H9 (cell line): ENCODE measurements around the gene UGT1A6. TPM values are rescaled to one million over a fixed set of nuclear protein-coding genes. Genes with fewer than 3 reads are reported as not detected.

Source experiments
- DNase-seq: peaks from one replicate; pipeline ENCODE4 v3.0.0-alpha.2; 2017
- H2AFZ ChIP-seq: one replicate; pipeline ENCODE4 v1.6.1; 2013; ENCODE audit warnings: mild to moderate bottlenecking, low read length, control low read depth, moderate library complexity
- H2AK5ac ChIP-seq: 2 replicates; pipeline ENCODE4 v1.6.1; 2013; ENCODE audit warnings: low read length, control low read depth, mixed read lengths; ENCODE audit not compliant: insufficient read length
- H2BK120ac ChIP-seq: one replicate; pipeline ENCODE4 v1.6.1; 2013; ENCODE audit warnings: low read depth, mild to moderate bottlenecking, low read length, control low read depth, inconsistent platforms; ENCODE audit not compliant: poor library complexity, severe bottlenecking
- H2BK12ac ChIP-seq: 2 replicates; pipeline ENCODE4 v1.6.1; 2013; ENCODE audit warnings: low read length, control low read depth, mixed read lengths, low read depth; ENCODE audit not compliant: insufficient read length
- H2BK15ac ChIP-seq: 2 replicates; pipeline ENCODE4 v1.6.1; 2013; ENCODE audit warnings: low read depth, low read length, control low read depth
- H2BK20ac ChIP-seq: one replicate; pipeline ENCODE4 v1.6.1; 2013; ENCODE audit warnings: low read depth, mild to moderate bottlenecking, low read length, control low read depth, inconsistent platforms; ENCODE audit not compliant: poor library complexity, severe bottlenecking
- H2BK5ac ChIP-seq: 2 replicates; pipeline ENCODE4 v1.6.1; 2013; ENCODE audit warnings: low read length, control low read depth, mixed read lengths; ENCODE audit not compliant: insufficient read length
- H3K14ac ChIP-seq: 2 replicates; pipeline ENCODE4 v1.6.1; 2013; ENCODE audit warnings: low read length, control low read depth; ENCODE audit not compliant: insufficient read depth
- H3K18ac ChIP-seq: 2 replicates; pipeline ENCODE4 v1.6.1; 2013; ENCODE audit warnings: low read depth, mild to moderate bottlenecking, mixed read lengths, low read length, control low read depth; ENCODE audit not compliant: insufficient read length
- H3K23ac ChIP-seq: 2 replicates; pipeline ENCODE4 v1.6.1; 2013; ENCODE audit warnings: low read length, control low read depth, mixed read lengths, low read depth; ENCODE audit not compliant: insufficient read length
- H3K23me2 ChIP-seq: 2 replicates; pipeline ENCODE4 v1.6.1; 2013; ENCODE audit warnings: low read depth, mild to moderate bottlenecking, mixed read lengths, low read length, control low read depth; ENCODE audit not compliant: insufficient read length, poor library complexity, severe bottlenecking
- H3K27ac ChIP-seq: 2 replicates; pipeline ENCODE4 v1.5.1; 2013; ENCODE audit warnings: low read length, control low read depth, mixed read lengths, low read depth; ENCODE audit not compliant: insufficient read length
- H3K27me3 ChIP-seq: 2 replicates; pipeline ENCODE4 v1.6.1; 2013; ENCODE audit warnings: low read length, control low read depth, inconsistent platforms; ENCODE audit not compliant: insufficient read depth
- H3K4ac ChIP-seq: 2 replicates; pipeline ENCODE4 v1.6.1; 2013; ENCODE audit warnings: low read depth, mild to moderate bottlenecking, control low read depth, inconsistent platforms, low read length, moderate library complexity
- H3K4me1 ChIP-seq: 2 replicates; pipeline ENCODE4 v1.6.1; 2013; ENCODE audit warnings: low read length, control low read depth, inconsistent platforms; ENCODE audit not compliant: insufficient read depth
- H3K4me2 ChIP-seq: 2 replicates; pipeline ENCODE4 v1.6.1; 2013; ENCODE audit warnings: low read length, control low read depth, mixed read lengths; ENCODE audit not compliant: insufficient read length, insufficient read depth
- H3K56ac ChIP-seq: 2 replicates; pipeline ENCODE4 v1.6.1; 2013; ENCODE audit warnings: low read depth, mild to moderate bottlenecking, mixed read lengths, low read length, control low read depth; ENCODE audit not compliant: insufficient read length
- H3K79me1 ChIP-seq: 2 replicates; pipeline ENCODE4 v1.6.1; 2013; ENCODE audit warnings: low read depth, mild to moderate bottlenecking, moderate library complexity, low read length, control low read depth, inconsistent platforms; ENCODE audit not compliant: insufficient read depth, poor library complexity, severe bottlenecking
- H3K79me2 ChIP-seq: 2 replicates; pipeline ENCODE4 v1.6.1; 2013; ENCODE audit warnings: low read length, control low read depth, inconsistent platforms; ENCODE audit not compliant: insufficient read depth
- H3K9ac ChIP-seq: 2 replicates; pipeline ENCODE4 v1.6.1; 2013; ENCODE audit warnings: low read length, control low read depth, mixed read lengths; ENCODE audit not compliant: insufficient read length; ENCODE audit errors: extremely low read depth
- H3K9me3 ChIP-seq: one replicate; pipeline ENCODE4 v1.6.1; 2013; ENCODE audit warnings: low read depth, low read length, inconsistent platforms; ENCODE audit not compliant: control insufficient read depth
- H3T11ph ChIP-seq: one replicate; pipeline ENCODE4 v1.6.1; 2013; ENCODE audit warnings: mild to moderate bottlenecking, low read length, control low read depth, inconsistent platforms
- H4K20me1 ChIP-seq: one replicate; pipeline ENCODE4 v1.6.1; 2013; ENCODE audit not compliant: control insufficient read depth, insufficient read length, insufficient read depth
- H4K5ac ChIP-seq: 2 replicates; pipeline ENCODE4 v1.6.1; 2013; ENCODE audit warnings: low read depth, mild to moderate bottlenecking, mixed read lengths, low read length, control low read depth; ENCODE audit not compliant: insufficient read length
- H4K8ac ChIP-seq: replicated peaks from 2 replicates; pipeline ENCODE4 v1.6.1; 2013; ENCODE audit warnings: low read length, control low read depth, mixed read lengths, low read depth; ENCODE audit not compliant: insufficient read length
- H4K91ac ChIP-seq: 2 replicates; pipeline ENCODE4 v1.6.1; 2013; ENCODE audit warnings: low read depth, mild to moderate bottlenecking, moderate library complexity, mixed read lengths, low read length, control low read depth; ENCODE audit not compliant: insufficient read length
- H3K27ac Mint-ChIP-seq, 3 experiments: 2 replicates in 2 of 3; 3 replicates in 1 of 3; pipeline ENCODE4 v1.8.0; 2020 to 2021; ENCODE audit warnings: mixed read lengths in 3 of 3, mild to moderate bottlenecking in 1 of 3, moderate library complexity in 1 of 3
- H3K27me3 Mint-ChIP-seq: 2 replicates; pipeline ENCODE4 v1.8.0; 2021; ENCODE audit warnings: low read depth, mild to moderate bottlenecking, moderate library complexity, mixed read lengths
- H3K36me3 Mint-ChIP-seq, 3 experiments: 2 replicates in 2 of 3; 3 replicates in 1 of 3; pipeline ENCODE4 v1.8.0; 2020 to 2021; ENCODE audit warnings: low read depth in 3 of 3, mixed read lengths in 3 of 3; ENCODE audit not compliant: insufficient read depth in 1 of 3
- H3K4me1 Mint-ChIP-seq, 2 experiments: 2 replicates each; pipeline ENCODE4 v1.8.0; 2020; ENCODE audit warnings: mixed read lengths in 2 of 2
- H3K4me3 Mint-ChIP-seq, 2 experiments: 2 replicates in 1 of 2; 3 replicates in 1 of 2; pipeline ENCODE4 v1.8.0; 2020 to 2021; ENCODE audit warnings: mild to moderate bottlenecking in 2 of 2, mixed read lengths in 2 of 2, moderate library complexity in 1 of 2
- H3K9me3 Mint-ChIP-seq, 2 experiments: 2 replicates in 1 of 2; 3 replicates in 1 of 2; pipeline ENCODE4 v1.8.0; 2020; ENCODE audit warnings: mild to moderate bottlenecking in 2 of 2, mixed read lengths in 2 of 2, moderate library complexity in 1 of 2
- WGBS: extraction: QIAGEN DNeasy Blood & Tissue Kit; methylation state at CpG from one replicate; pipeline ENCODE4 v1.1.7; 2013; ENCODE audit warnings: missing lambda C conversion rate, low lambda C conversion rate, mixed read lengths; ENCODE audit not compliant: insufficient read length; ENCODE audit errors: extremely low coverage; 5-methylcytosine and 5-hydroxymethylcytosine counted together
- total RNA-seq: library from RNA; stranded (reverse); gene quantifications from 2 replicates; pipeline ENCODE4 v1.2.1, GENCODE V29; 2021
- TF ChIP-seq, protein P1 (sequence below): fragments of 200-600 bp; sonication (generic); conservative IDR thresholded peaks from 3 replicates; pipeline ENCODE4 v1.8.0; 2021; ENCODE audit warnings: antibody characterized with exemption, mild to moderate bottlenecking

The UGT1A6 gene
- total RNA-seq, 1 experiment from 2014 or later = not detected

DNA sequence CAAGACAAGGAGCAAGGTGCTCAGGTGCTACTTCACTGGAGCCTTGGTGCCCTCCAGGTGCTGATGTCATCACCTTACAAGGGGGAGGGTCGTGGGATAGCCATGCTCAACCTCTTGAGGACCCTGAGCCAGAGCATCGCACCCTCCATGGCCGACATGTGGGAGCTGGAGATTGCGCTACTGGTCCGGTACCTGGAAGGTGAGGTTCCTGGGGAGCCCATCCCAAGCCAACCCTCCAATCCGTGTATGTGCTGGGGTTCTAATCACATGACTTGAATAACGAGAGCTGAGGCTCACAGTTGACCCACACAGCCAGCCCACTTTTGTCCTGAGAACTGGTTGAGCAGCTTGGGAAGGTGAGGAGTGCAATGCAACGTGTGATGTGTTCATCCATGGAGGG is 111.3 kb downstream of the UGT1A6 start:
- Mint-ChIP-seq H3K27ac (no peak overlapping the region), H3K4me1 (peaks cover 2 to 3% of the 10 kb centered on the region in 2 experiments; a peak in 3 of 4 replicates), H3K4me3 (no peak overlapping the region), H3K36me3 (peaks cover 0 to 5% (median 4%) of the 10 kb centered on the region in 3 experiments; a peak in 2 of 7 replicates), H3K9me3 (peaks cover 13 to 20% of the 10 kb centered on the region in 2 experiments), H3K27me3 (peaks cover 16% of the 10 kb centered on the region)
- no peak for DNase-seq
- no peak overlapping the region for H2BK15ac ChIP-seq
- no peak overlapping the region for H2AK5ac ChIP-seq
- H2BK20ac ChIP-seq = no peak overlapping the region
- H3K79me2 ChIP-seq = no peaks in the 10 kb centered on the region
- no peak overlapping the region for H3T11ph ChIP-seq
- H3K27me3 ChIP-seq = no peaks in the 10 kb centered on the region
- H2BK5ac ChIP-seq = no peak overlapping the region
- H2BK12ac ChIP-seq = no peak overlapping the region
- TF ChIP-seq, protein P1, sequence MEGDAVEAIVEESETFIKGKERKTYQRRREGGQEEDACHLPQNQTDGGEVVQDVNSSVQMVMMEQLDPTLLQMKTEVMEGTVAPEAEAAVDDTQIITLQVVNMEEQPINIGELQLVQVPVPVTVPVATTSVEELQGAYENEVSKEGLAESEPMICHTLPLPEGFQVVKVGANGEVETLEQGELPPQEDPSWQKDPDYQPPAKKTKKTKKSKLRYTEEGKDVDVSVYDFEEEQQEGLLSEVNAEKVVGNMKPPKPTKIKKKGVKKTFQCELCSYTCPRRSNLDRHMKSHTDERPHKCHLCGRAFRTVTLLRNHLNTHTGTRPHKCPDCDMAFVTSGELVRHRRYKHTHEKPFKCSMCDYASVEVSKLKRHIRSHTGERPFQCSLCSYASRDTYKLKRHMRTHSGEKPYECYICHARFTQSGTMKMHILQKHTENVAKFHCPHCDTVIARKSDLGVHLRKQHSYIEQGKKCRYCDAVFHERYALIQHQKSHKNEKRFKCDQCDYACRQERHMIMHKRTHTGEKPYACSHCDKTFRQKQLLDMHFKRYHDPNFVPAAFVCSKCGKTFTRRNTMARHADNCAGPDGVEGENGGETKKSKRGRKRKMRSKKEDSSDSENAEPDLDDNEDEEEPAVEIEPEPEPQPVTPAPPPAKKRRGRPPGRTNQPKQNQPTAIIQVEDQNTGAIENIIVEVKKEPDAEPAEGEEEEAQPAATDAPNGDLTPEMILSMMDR = no peak
- no peak overlapping the region for H3K27ac ChIP-seq
- WGBS = no CpG with 5 or more reads among the region's 8 CpGs
- no peak overlapping the region for H4K5ac ChIP-seq
- no peak overlapping the region for H3K9ac ChIP-seq
- no peaks in the 10 kb centered on the region for H3K9me3 ChIP-seq
- no peak overlapping the region for H3K23ac ChIP-seq
- no peak overlapping the region for H3K18ac ChIP-seq
- no peaks in the 10 kb centered on the region for H3K4me1 ChIP-seq
- H2BK120ac ChIP-seq = no peak overlapping the region
- H2AFZ ChIP-seq = no peak overlapping the region
- H4K20me1 ChIP-seq = no peaks in the 10 kb centered on the region
- no peak overlapping the region for H3K56ac ChIP-seq
- H4K91ac ChIP-seq = no peak overlapping the region
- no peak overlapping the region for H3K14ac ChIP-seq
- H3K23me2 ChIP-seq = no peaks in the 10 kb centered on the region
- H3K4me2 ChIP-seq = no peak overlapping the region
- no peak overlapping the region for H4K8ac ChIP-seq
- no peak overlapping the region for H3K4ac ChIP-seq
- H3K79me1 ChIP-seq = no peaks in the 10 kb centered on the region
